ENCODE results near the gene LTBR. TPM values are rescaled to one million over a fixed set of nuclear protein-coding genes. Genes with fewer than 3 reads are reported as not detected.

Gene LTBR
- total RNA-seq, 1 experiment from 2014 or later, result 51.3 TPM

- DNase-seq (ENCODE audit: low read depth), result no peak
These were observed 37.6 kb upstream of the LTBR start for GRCh38 chr12:6346235-6346832.

- DNase-seq (ENCODE audit: low read depth), result no peak
These were observed 37.0 kb upstream of the LTBR start for GRCh38 chr12:6346942-6347341.

GRCh38 chr12:6347367-6348338 is 36.3 kb upstream of the LTBR start:
- DNase-seq (ENCODE audit: low read depth), result peak; percentile 62

- no peak for DNase-seq (ENCODE audit: low read depth)
These were observed 32.3 kb upstream of the LTBR start for GRCh38 chr12:6351622-6352021.

- no peak for DNase-seq (ENCODE audit: low read depth)
These were observed 31.5 kb upstream of the LTBR start for GRCh38 chr12:6352193-6353173.

GRCh38 chr12:6354495-6355393 is 29.2 kb upstream of the LTBR start:
- no peak for DNase-seq (ENCODE audit: low read depth)

- no peak for DNase-seq (ENCODE audit: low read depth)
These were observed 28.2 kb upstream of the LTBR start for GRCh38 chr12:6355491-6356373.

GRCh38 chr12:6356374-6356820 is 27.6 kb upstream of the LTBR start:
- DNase-seq (ENCODE audit: low read depth), result no peak

- DNase-seq (ENCODE audit: low read depth), result no peak
These were observed 25.1 kb upstream of the LTBR start for GRCh38 chr12:6358881-6359280.

- no peak for DNase-seq (ENCODE audit: low read depth)
These were observed 23.8 kb upstream of the LTBR start for GRCh38 chr12:6360080-6360571.

GRCh38 chr12:6360578-6361490 is 23.1 kb upstream of the LTBR start:
- DNase-seq (ENCODE audit: low read depth), result no peak

- no peak for DNase-seq (ENCODE audit: low read depth)
These were observed 22.1 kb upstream of the LTBR start for GRCh38 chr12:6361834-6362233.

- DNase-seq (ENCODE audit: low read depth), result no peak
These were observed 21.6 kb upstream of the LTBR start for GRCh38 chr12:6362403-6362802.

GRCh38 chr12:6363010-6363329 is 21.0 kb upstream of the LTBR start:
- DNase-seq (ENCODE audit: low read depth), result no peak

GRCh38 chr12:6363330-6364043 is 20.5 kb upstream of the LTBR start:
- peak; percentile 61 for DNase-seq (ENCODE audit: low read depth)

- DNase-seq (ENCODE audit: low read depth), result no peak
These were observed 20.0 kb upstream of the LTBR start for GRCh38 chr12:6364044-6364374.

GRCh38 chr12:6367065-6367968 is 16.6 kb upstream of the LTBR start:
- DNase-seq (ENCODE audit: low read depth), result peak; percentile 50

Measured in RPMI7951 (cell line).